Measurements from ENCODE around the gene YWHAG. TPM values are rescaled to one million over a fixed set of nuclear protein-coding genes. Genes with fewer than 3 reads are reported as not detected.
"Not testable (repeated sequence)": the region's sequence is repeated elsewhere in the genome, so short reads cannot be mapped to it uniquely, and the experiment has no call there.

The YWHAG gene
- total RNA-seq, 2 experiments from 2014 or later, result 42.6 to 126 TPM

DNA sequence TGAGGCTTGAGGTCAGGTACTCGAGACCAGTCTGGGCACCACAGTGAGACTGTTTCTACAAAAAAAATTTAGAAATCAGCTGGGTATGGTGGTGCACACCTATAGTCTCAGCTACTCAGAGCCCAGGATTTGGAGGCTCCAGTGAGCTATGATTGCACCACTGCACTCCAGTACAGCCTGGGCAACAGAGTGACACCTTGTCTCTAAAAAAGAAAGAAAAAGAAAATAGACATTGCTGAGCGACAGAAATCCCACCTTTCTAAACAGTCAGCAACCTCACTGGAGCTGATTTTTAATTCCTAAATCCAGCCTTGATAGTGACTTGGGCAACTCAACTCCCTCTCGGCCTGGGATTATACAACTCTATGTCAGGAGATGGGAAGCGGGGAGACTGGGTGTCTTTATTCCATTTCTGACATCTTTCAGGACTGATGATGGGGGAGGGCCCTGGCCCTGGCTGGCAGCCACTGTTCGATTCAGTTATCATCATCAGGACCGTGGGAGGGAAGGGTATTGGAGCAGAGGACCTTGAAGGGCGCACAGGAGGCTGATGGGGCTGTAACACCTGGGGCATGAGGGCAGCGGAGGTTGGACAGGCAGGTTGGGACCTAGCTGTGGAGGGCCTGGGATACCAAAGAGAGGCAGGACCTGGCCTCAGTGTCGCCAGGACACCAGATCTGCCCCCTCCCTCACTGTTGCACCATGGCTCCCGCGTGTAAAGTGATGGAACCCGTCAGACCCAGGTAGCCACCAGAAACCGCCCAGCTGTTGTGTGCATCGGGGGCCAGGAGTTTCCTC is 41.6 kb downstream of the YWHAG start:
- H3K36me3 ChIP-seq (ENCODE audit: insufficient read depth, low read length), result peaks cover 6% of the 10 kb centered on the region; the same call in 1 of the 2 replicates
- H4K20me1 ChIP-seq (ENCODE audit: insufficient read depth, low read length), result no peaks in the 10 kb centered on the region
- TF ChIP-seq, protein P1, sequence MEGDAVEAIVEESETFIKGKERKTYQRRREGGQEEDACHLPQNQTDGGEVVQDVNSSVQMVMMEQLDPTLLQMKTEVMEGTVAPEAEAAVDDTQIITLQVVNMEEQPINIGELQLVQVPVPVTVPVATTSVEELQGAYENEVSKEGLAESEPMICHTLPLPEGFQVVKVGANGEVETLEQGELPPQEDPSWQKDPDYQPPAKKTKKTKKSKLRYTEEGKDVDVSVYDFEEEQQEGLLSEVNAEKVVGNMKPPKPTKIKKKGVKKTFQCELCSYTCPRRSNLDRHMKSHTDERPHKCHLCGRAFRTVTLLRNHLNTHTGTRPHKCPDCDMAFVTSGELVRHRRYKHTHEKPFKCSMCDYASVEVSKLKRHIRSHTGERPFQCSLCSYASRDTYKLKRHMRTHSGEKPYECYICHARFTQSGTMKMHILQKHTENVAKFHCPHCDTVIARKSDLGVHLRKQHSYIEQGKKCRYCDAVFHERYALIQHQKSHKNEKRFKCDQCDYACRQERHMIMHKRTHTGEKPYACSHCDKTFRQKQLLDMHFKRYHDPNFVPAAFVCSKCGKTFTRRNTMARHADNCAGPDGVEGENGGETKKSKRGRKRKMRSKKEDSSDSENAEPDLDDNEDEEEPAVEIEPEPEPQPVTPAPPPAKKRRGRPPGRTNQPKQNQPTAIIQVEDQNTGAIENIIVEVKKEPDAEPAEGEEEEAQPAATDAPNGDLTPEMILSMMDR (conservative IDR thresholded peaks at IDR 0.05; ENCODE audit: low read length), result no peak
- no peak for TF ChIP-seq EZH2phosphoT487 (IDR thresholded peaks at IDR 0.05; ENCODE audit: borderline replicate concordance, low read depth, low read length)
- H2AFZ ChIP-seq (ENCODE audit: low read length), result peak overlapping the region; percentile 81
- ChIA-PET POLR2A (interaction anchor here (0.7 to 2.6 kb wide), 13 partner anchors 8 to 139 kb away, joined by 3 to 14 read pairs (median 4); partner anchors contain the start of genes HSPB1 and YWHAG), CTCF (ENCODE audit: unreplicated experiment) (no interaction called here)
- no peaks in the 10 kb centered on the region for H3K9me2 ChIP-seq (ENCODE audit: insufficient read depth, low read length)
- peaks cover 27% of the 10 kb centered on the region for H3K4me1 ChIP-seq (ENCODE audit: insufficient read depth, low read length, poor library complexity, severe bottlenecking)
- DNase-seq (ENCODE audit: low spot score), result no peak
- intact Hi-C loops (cut with micrococcal nuclease; ENCODE audit: unreplicated experiment), result no loop called here
- H3K27ac ChIP-seq (ENCODE audit: low read depth, low read length, poor library complexity, severe bottlenecking), result peak overlapping the region; percentile 22
- H3K9me3 ChIP-seq (ENCODE audit: low read length), result no peaks in the 10 kb centered on the region
- no peaks in the 10 kb centered on the region for H3K79me2 ChIP-seq (ENCODE audit: insufficient read depth, low read depth, low read length)
- BruUV-seq (replicated peaks), result no TSS peak
- H3K4me2 ChIP-seq (ENCODE audit: low read length), result peak overlapping the region; percentile 87
- peak overlapping the region; percentile 76 for H3K4me3 ChIP-seq (ENCODE audit: low read depth, low read length, poor library complexity, severe bottlenecking)

DNA sequence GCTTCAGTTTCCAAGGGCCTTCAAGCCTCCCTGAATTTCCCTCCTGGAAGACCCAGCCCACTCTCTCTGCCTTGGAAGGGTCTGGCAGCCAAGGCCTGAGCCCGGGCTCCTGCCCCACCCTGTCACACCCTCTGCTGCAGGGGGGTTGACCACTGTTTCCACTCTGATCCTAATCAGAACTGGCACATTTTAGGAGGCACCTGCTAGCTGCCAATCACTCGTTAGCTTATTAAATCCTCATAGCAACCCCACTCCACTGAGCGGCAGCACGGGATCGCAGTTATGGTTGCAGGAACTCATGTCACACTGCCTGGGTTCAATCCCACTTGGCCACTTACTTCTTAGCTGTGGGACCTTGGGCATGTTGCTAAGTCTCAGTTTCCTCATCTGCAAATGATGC is 43.4 kb downstream of the YWHAG start:
- Histone ChIP-seq H2AFZ (ENCODE audit: low read length) (no peak overlapping the region), H3K27ac (ENCODE audit: low read depth, low read length, poor library complexity, severe bottlenecking) (no peak overlapping the region), H3K4me1 (ENCODE audit: insufficient read depth, low read length, poor library complexity, severe bottlenecking) (peaks cover 27% of the 10 kb centered on the region), H3K79me2 (ENCODE audit: insufficient read depth, low read depth, low read length) (no peaks in the 10 kb centered on the region), H3K4me2 (ENCODE audit: low read length) (no peak overlapping the region), H3K36me3 (ENCODE audit: insufficient read depth, low read length) (no peaks in the 10 kb centered on the region), H3K4me3 (ENCODE audit: low read depth, low read length, poor library complexity, severe bottlenecking) (no peak overlapping the region), H3K9me3 (ENCODE audit: low read length) (no peaks in the 10 kb centered on the region), H3K9me2 (ENCODE audit: insufficient read depth, low read length) (no peaks in the 10 kb centered on the region), H4K20me1 (ENCODE audit: insufficient read depth, low read length) (no peaks in the 10 kb centered on the region)
- ChIA-PET POLR2A (no interaction called here), CTCF (ENCODE audit: unreplicated experiment) (interaction anchor here (1.1 to 2.9 kb wide), 4 partner anchors 18 to 137 kb away, joined by 3 to 15 read pairs (median 6); no protein-coding TSS in a partner anchor)
- no peak for TF ChIP-seq EZH2phosphoT487 (IDR thresholded peaks at IDR 0.05; ENCODE audit: borderline replicate concordance, low read depth, low read length)
- TF ChIP-seq, protein P1 (conservative IDR thresholded peaks at IDR 0.05; ENCODE audit: low read length), result peak; percentile 40; the same call in 1 of the 2 replicates
- DNase-seq (ENCODE audit: low spot score), result peak; percentile 32
- no TSS peak for BruUV-seq (replicated peaks)
- intact Hi-C loops (cut with micrococcal nuclease; ENCODE audit: unreplicated experiment), result no loop called here

DNA sequence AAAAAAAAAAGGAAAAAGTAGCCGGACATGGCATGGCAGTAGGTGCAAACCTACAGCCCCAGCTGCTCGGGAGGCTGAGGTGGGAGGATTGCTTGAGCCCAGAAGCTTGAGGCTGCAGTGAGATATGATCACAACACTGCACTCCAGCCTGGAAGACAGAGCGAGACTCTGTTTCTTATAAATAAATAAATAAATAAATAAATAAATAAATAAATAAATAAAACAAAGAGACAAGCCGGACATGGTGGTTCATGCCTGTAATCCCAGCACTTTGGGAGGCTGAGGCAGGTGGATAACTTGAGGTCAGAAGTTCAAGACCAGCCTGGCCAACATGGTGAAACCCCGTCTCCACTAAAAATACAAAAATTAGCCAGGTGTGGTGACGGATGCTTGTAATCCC is 44.1 kb downstream of the YWHAG start:
- H2AFZ ChIP-seq (ENCODE audit: low read length); H3K4me3 ChIP-seq (ENCODE audit: low read depth, low read length, poor library complexity, severe bottlenecking); H3K4me2 ChIP-seq (ENCODE audit: low read length); H3K9me2 ChIP-seq (ENCODE audit: insufficient read depth, low read length); DNase-seq (ENCODE audit: low spot score); H3K36me3 ChIP-seq (ENCODE audit: insufficient read depth, low read length); H3K27ac ChIP-seq (ENCODE audit: low read depth, low read length, poor library complexity, severe bottlenecking); H4K20me1 ChIP-seq (ENCODE audit: insufficient read depth, low read length); H3K9me3 ChIP-seq (ENCODE audit: low read length); BruUV-seq (replicated peaks); H3K79me2 ChIP-seq (ENCODE audit: insufficient read depth, low read depth, low read length): not testable (repeated sequence)
- H3K4me1 ChIP-seq (ENCODE audit: insufficient read depth, low read length, poor library complexity, severe bottlenecking), result peaks cover 27% of the 10 kb centered on the region
- intact Hi-C loops (cut with micrococcal nuclease; ENCODE audit: unreplicated experiment), result loop anchor here (1.0 kb wide), 4 partner anchors 12 to 136 kb away; partner anchors contain the start of gene HSPB1
- CTCF ChIA-PET (ENCODE audit: unreplicated experiment), result interaction anchor here (1.1 to 2.9 kb wide), 4 partner anchors 17 to 136 kb away, joined by 3 to 15 read pairs (median 6); no protein-coding TSS in a partner anchor
- POLR2A ChIA-PET, result interaction anchor here (1.0 kb wide), 1 partner anchor 49 kb away, joined by 4 read pairs; no protein-coding TSS in a partner anchor
